DMS153 treated with DMSO at 0.1 percent for 48 hours (cell line): ENCODE results near the gene PIP5K1A.

ENCODE experiments used
- DNase-seq: peaks from one replicate; lab custom pipeline; 2025; ENCODE audit not compliant: unreplicated experiment; lab: John Stamatoyannopoulos, UW

PIP5K1A gene

GRCh38 chr1:151287767-151288500 lies 89.6 kb downstream of the PIP5K1A start:
- no peak for DNase-seq

- no peak for DNase-seq
Measured at GRCh38 chr1:151288502-151288901, 90.2 kb downstream of the PIP5K1A start.

- no peak for DNase-seq
Measured at GRCh38 chr1:151289080-151289935, 91.0 kb downstream of the PIP5K1A start.

GRCh38 chr1:151289991-151290708 lies 91.8 kb downstream of the PIP5K1A start:
- no peak for DNase-seq

- DNase-seq, result no peak
Measured at GRCh38 chr1:151290709-151291303, 92.5 kb downstream of the PIP5K1A start.

- DNase-seq, result no peak
Measured at GRCh38 chr1:151292207-151293030, 94.1 kb downstream of the PIP5K1A start.

- no peak for DNase-seq
Measured at GRCh38 chr1:151293093-151293492, 94.7 kb downstream of the PIP5K1A start.

- DNase-seq, result no peak
Measured at GRCh38 chr1:151294742-151295462, 96.5 kb downstream of the PIP5K1A start.
